ENCODE measurements around the gene TFRC. TPM values are rescaled to one million over a fixed set of nuclear protein-coding genes. Genes with fewer than 3 reads are reported as not detected.

The TFRC gene
- 70.4 and 106 TPM in 2 replicates for total RNA-seq

DNA sequence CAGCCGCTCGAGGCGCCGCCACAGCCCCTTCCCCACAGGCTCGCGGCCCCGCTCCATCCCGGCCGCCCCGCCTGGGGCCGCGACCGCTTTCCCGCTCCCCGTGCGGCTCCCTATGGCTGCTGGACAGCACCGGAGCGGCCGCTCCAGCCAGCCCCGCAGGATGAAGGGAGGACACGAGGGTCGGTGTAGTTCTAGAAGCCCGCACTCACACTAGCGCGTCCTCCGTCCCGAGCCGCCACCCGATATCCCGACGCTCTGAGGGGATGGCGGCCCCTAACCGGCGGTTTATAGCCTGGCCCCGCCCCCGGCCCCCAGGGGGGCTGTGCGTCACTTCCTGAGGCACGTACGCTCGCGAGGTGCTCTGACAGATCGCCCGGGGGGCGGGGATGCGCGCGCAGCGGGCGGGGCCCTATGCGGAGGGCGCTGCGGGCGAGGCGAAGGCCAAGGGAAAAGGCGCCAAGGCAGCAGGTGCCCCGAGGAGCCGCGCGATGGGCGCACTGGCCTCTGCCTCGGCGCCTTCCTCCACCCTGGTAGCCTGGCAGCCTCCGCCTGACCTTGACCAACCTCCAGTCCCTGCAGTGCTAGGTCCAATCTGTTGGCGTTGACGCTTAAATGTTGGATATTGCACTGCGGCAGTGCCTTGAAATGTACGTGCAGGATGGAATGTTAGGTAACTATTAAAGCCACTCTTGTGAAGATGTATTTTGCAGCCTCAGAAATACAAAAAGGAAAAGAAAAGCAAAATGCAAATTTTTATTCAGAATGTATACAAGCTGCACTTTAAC is at the start of gene TFRC:
Gene TFRC, minus strand, starts transcription at position 257 of the 785 bp plus-strand sequence. CDS start 4,991 bp downstream, outside the sequence.
- DNase-seq (ENCODE audit: low read depth) (peak; percentile 80), FAIRE-seq (no peak)
- TF ChIP-seq, protein P1, sequence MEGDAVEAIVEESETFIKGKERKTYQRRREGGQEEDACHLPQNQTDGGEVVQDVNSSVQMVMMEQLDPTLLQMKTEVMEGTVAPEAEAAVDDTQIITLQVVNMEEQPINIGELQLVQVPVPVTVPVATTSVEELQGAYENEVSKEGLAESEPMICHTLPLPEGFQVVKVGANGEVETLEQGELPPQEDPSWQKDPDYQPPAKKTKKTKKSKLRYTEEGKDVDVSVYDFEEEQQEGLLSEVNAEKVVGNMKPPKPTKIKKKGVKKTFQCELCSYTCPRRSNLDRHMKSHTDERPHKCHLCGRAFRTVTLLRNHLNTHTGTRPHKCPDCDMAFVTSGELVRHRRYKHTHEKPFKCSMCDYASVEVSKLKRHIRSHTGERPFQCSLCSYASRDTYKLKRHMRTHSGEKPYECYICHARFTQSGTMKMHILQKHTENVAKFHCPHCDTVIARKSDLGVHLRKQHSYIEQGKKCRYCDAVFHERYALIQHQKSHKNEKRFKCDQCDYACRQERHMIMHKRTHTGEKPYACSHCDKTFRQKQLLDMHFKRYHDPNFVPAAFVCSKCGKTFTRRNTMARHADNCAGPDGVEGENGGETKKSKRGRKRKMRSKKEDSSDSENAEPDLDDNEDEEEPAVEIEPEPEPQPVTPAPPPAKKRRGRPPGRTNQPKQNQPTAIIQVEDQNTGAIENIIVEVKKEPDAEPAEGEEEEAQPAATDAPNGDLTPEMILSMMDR (IDR thresholded peaks at IDR 0.05; ENCODE audit: insufficient read depth, low read length, severe bottlenecking), result no peak
- H3K27me3 ChIP-seq (ENCODE audit: control insufficient read depth, insufficient read depth, low read length), result no peaks in the 10 kb centered on the region
- no peaks in the 10 kb centered on the region for H3K36me3 ChIP-seq (ENCODE audit: control insufficient read depth, insufficient read depth, low read length)
- peak within 1 kb of the TSS; percentile 79 for H3K4me3 ChIP-seq (ENCODE audit: low read depth, low read length)

DNA sequence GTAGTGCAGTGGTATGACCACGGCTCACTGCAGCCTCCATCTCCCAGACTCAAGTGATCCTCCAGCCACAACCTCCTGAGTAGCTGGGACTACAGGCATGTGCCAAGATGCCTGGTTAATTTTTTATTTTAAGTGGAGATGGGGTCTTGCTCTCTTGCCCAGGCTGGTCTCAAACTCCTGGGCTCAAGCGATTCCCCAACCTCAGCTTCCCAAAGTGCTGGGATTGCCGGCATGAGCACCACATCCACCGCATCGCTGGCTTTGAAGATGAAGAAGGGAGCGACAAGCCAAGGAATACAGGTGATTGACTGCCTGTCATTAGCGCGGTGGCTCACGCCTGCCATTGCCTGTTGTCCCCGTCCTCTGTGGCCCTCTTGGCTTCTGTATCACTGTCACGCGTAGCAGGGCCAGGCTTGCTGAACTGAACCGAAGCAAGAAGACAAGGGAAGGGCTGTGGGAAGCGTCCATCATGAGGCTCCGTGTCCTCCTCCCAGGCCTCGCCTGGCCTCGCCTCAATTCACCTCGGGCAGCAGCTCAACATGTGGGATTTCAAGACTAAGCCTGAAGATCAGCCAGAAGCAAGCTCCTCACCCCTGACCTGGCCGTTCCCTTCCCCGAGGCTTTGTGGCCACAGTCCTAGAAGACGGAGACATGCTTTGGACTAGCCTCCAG is 46.4 kb upstream of the TFRC start:
- DNase-seq (ENCODE audit: low read depth) (no peak), FAIRE-seq (no peak)
- no peak overlapping the region for H3K4me3 ChIP-seq (ENCODE audit: low read depth, low read length)
- no peaks in the 10 kb centered on the region for H3K36me3 ChIP-seq (ENCODE audit: control insufficient read depth, insufficient read depth, low read length)
- H3K27me3 ChIP-seq (ENCODE audit: control insufficient read depth, insufficient read depth, low read length), result no peaks in the 10 kb centered on the region
- TF ChIP-seq, protein P1 (IDR thresholded peaks at IDR 0.05; ENCODE audit: insufficient read depth, low read length, severe bottlenecking), result no peak

DNA sequence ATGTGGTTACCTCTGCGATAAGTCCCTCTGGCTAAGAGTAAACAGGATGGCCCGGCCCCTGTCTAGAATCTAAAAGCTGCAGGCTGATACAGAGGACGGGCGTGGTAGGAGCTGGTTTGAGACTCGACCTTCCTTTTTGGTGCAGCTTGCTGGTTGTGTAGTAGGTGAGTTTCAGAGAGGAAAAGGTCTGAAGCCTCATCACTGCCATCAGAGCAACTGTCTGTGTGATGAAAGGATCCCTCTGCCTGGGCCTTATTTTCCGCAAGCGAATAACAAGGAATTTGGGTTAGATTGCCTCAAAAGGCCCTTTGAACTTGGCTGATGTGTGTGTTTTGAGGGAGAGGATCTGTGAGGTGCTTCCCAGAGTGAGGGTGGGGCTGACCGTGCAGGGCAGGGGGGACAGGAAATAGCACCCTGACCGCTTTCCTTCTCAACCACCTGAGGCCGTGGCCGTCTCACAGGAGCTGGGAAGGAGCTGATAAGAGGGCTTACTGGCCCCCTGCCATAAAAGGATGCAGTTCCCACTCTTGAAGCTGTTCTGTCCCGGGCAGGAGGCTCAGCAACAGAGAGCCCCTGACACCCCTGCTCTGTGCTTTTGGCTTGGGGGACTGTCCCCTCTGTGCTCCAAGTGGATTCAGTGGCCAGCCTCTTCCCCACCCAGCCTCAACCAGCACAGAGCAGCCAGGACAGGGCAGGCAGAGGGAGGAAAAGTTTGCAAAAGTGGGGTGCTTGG is 45.6 kb upstream of the TFRC start:
- no peaks in the 10 kb centered on the region for H3K27me3 ChIP-seq (ENCODE audit: control insufficient read depth, insufficient read depth, low read length)
- TF ChIP-seq, protein P1 (IDR thresholded peaks at IDR 0.05; ENCODE audit: insufficient read depth, low read length, severe bottlenecking), result no peak
- DNase-seq (ENCODE audit: low read depth) (peak; percentile 33), FAIRE-seq (no peak)
- no peak overlapping the region for H3K4me3 ChIP-seq (ENCODE audit: low read depth, low read length)
- H3K36me3 ChIP-seq (ENCODE audit: control insufficient read depth, insufficient read depth, low read length), result no peaks in the 10 kb centered on the region

DNA sequence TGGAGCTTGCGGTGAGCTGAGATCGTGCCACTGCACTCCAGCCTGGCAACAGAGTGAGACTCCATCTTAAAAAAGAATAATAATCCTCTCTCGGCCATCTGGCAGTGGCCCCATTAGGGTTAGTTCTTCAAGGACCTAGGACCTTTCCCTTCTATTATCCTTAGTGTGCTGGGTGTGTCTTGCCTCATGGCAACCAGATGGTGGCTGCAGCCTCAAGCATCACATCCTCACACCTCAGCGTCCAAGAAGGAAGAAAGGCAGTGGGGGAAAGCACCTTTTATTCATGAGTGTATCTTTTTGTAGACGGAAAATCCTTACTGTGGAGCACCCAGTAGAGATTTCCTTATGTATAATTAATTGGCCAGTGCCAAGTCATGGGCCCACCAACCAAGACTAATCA is 42.7 kb upstream of the TFRC start:
- no peak overlapping the region for H3K4me3 ChIP-seq (ENCODE audit: low read depth, low read length)
- H3K36me3 ChIP-seq (ENCODE audit: control insufficient read depth, insufficient read depth, low read length), result no peaks in the 10 kb centered on the region
- TF ChIP-seq, protein P1 (IDR thresholded peaks at IDR 0.05; ENCODE audit: insufficient read depth, low read length, severe bottlenecking), result no peak
- FAIRE-seq, result no peak
- no peak for DNase-seq (ENCODE audit: low read depth)
- no peaks in the 10 kb centered on the region for H3K27me3 ChIP-seq (ENCODE audit: control insufficient read depth, insufficient read depth, low read length)

DNA sequence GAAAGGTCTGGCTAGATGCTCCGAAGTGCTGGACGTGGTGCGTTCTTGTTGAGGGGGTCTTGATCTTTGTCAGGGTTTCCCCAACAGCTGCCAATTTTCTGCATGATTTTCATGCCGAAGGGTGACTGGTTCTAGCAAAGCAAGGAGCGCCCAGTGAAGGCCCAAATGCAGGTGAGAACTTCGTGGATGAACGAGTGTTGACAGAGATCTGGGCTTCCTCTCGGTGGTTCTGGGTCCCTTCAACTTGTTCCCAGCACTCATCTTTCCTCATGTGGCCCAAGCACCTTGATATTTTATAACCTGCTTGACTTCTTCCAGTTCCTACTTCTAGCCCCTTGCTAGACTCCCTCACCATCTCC is 40.8 kb upstream of the TFRC start:
- Histone ChIP-seq H3K27me3 (ENCODE audit: control insufficient read depth, insufficient read depth, low read length) (no peaks in the 10 kb centered on the region), H3K4me3 (ENCODE audit: low read depth, low read length) (no peak overlapping the region), H3K36me3 (ENCODE audit: control insufficient read depth, insufficient read depth, low read length) (no peaks in the 10 kb centered on the region)
- TF ChIP-seq, protein P1 (IDR thresholded peaks at IDR 0.05; ENCODE audit: insufficient read depth, low read length, severe bottlenecking), result no peak
- DNase-seq (ENCODE audit: low read depth) (no peak), FAIRE-seq (no peak)
